Stimulated activated CD8-positive, alpha-beta memory T cell treated with anti-CD3 and anti-CD28 coated beads, Interleukin-7, amount 100 ng/mL, for 4 hours (primary cell): ENCODE measurements around the gene SCN8A.

Source experiments
- DNase-seq, 2 donors: peaks; one replicate each; pipeline ENCODE4 v3.0.0-alpha.2; 2020; ENCODE audit warnings: low read depth in 2 of 2

SCN8A gene

DNA sequence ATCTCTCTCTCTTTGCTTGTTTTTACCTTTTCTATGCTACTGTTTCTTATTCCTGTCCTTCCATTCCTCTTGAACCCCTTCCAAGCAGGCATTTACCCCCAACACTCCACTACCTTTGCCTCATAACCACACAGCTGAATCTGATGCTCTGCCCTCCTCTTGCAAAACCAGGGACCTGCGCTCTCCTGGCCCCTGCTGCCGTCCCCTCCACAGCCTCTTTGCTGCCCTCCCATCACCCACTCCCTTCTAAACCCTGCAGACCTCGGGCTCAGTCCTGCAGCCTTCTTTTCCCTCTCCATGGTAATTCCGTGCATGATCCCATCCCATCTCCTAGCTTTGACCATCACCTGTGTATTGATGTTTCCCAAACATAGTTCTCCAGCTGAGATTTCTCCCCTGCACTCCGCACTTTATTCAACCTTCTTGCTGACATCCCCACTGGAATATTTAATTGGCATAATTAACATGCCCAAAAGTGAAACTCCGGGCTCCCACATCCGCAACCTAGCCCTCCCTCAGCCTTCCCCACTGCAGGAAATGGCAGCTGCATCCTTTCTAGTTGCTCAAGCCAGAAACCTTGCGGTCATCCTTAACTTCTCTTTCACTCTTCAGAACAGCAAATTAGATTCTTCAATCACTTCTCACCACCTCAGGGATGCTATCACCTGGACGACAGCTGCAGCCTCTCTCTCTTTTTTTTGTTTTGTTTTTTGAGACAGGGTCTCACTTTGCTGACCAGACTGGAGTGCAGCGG lies 241.5 kb downstream of the SCN8A start:
- no peak for DNase-seq

DNA sequence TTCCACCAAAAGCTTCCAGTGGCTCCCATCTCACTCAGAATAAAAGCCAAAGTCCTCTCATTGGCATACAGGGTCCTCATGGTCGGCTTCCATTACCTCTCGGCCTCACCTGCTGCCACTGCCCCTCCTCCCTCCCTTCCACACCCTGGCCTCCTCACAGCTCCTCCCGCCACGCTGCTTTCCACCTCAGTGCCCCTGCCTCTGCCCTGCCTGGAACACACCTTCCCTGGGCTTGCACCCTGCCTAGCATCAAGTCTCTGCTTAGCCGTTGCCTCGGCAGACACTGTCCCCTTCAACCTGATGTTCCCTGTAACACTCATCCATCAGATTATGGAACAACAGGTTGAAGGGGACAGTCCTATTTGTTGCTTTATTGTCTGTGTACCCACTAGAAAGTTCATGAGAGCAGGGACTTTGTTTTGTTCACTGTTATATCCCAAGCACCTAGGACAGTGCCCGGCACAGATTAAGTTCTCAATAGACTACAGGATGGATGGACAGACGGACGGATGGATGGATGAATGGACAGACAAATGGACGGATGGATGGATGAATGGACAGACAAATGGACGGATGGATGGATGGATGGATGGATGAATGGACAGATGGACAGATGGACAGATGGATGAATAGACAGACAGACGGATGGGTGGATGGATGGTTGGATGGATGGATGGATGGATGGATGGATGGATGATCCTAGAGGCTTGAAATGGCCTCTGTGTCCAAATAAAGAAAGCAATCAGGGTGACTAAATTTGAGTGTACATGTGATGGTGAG lies 242.6 kb downstream of the SCN8A start:
- no peak for DNase-seq

DNA sequence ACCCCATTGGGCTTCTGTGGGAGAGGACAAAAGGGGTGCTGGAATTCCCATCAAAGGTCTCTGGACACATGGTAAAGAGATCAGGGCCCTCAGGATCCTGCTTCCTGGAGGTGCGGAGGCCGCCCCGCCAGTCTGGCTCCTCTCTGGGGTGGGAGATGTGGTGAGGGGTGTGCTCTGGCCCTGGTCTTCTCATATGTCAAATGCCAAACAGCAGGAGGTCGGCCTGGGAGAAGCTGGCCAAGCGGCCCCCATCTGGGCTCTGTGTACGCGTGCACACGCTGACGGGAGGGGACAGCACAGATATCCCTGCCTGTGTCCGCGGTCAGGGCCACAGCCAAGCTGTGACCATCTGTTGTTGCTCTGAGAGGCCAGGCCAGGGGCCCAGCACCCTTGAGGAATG lies 243.4 kb downstream of the SCN8A start:
- DNase-seq: no peak

DNA sequence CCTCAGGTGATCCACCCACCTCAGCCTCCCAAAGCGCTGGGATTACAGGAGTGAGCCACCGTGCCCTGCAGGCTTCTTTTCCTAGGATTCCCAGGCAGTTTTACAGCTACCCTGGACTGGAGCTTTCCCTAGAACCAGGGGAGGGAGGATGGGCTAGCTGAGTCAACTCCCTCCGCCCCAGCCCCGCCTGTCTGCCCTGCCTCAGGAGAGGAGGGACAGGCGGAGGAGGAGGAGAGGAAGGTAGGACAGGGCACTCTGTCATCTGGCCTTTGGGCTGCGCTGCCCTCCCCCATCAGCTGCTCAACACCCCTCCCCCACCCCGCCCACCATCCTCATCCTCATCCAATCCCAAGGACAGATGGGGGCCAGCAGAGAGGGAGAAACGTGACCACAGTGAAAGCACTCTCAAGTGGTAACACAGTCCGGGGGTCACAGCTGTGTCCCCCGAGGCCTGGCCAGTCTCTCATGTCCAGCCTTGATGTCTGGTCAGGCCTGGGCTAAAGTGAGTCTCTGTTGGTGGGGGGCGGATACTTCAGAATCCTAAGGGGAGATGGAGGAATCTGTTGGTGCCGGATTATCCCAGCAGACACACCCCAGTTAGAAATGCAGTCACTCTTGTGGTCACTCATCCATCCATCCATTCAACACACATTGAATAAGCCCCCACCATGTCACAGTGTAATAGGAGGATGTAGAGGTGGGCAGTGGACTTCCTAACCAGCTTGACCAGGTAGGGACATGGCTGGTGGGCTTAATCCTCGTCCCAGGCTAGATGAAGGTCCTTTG lies 245.2 kb downstream of the SCN8A start:
- DNase-seq: no peak

DNA sequence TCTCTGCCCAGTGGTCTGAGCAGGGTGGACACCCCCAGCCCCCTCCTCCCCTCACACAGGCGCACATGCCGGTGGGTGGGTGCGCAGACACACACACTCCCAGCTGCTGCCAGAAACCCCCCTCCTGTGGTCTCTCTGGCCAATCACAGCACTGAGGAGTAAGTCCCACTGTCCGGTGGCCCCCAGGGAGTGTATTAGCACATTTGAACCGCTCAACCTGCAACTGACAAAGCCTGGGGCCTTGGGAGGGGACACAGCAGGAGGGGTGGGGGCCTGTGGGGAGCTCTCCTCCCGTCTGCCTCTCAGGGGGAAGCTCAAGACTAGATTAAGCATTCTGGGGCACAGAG lies 245.8 kb downstream of the SCN8A start:
- no peak for DNase-seq

DNA sequence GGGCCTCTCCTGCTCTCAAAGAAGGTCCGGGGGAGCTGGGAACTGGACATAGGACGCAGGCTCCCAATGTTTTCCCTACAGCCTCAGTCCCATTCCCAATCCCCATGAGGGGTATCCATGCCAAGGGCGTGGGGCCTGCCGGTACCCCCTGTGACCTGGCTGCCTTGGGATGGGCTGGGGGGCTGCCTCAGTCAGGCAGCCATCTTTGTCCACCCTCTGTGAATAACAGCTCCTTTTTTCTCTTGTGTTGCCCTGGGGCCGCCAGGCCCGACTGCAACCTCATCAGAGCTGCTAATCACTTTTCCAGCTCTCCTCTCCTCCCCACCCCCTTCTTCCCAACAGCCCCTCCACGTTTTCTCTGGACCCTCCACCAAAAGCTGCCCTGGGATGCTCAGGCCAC lies 246.3 kb downstream of the SCN8A start:
- DNase-seq: no peak

DNA sequence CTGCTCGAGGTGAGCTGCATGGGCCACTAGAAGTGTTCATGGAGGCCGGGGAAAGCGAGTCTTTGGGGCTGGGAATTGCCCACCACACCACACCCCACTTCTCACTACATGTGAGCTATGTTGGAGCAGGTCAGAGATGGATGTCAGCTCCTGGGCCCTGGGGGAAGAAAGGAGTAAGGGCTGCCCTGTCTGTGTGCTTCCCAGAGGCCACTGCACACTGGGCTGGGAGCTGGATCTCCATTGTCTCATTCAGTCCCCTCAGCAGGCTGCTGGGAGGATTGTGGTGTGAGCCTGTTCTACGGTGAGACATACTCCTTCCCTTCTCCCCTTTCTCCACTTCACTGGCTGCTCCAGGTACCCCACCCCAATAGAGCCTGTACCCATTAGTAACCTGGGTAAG lies 247.0 kb downstream of the SCN8A start:
- DNase-seq: no peak

DNA sequence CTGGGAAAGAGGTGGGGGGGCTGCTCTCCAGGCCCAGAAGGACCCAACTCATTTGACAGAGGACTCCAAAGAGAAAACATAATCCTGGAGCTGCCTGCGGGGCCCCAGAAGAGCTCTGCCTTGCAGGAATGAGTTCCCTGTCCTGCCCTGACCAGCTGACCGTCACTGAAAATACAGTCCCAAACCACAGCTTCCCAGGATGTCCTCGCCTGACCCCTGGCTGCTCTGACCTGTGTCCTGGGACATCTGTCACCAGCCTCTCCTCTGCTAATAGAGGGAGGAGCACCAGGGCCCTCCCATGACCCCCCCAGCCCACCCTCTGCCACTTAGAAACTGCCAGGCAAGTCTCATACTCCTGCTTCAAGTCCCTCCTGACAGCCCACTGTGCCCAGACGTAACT lies 247.7 kb downstream of the SCN8A start:
- no peak for DNase-seq

DNA sequence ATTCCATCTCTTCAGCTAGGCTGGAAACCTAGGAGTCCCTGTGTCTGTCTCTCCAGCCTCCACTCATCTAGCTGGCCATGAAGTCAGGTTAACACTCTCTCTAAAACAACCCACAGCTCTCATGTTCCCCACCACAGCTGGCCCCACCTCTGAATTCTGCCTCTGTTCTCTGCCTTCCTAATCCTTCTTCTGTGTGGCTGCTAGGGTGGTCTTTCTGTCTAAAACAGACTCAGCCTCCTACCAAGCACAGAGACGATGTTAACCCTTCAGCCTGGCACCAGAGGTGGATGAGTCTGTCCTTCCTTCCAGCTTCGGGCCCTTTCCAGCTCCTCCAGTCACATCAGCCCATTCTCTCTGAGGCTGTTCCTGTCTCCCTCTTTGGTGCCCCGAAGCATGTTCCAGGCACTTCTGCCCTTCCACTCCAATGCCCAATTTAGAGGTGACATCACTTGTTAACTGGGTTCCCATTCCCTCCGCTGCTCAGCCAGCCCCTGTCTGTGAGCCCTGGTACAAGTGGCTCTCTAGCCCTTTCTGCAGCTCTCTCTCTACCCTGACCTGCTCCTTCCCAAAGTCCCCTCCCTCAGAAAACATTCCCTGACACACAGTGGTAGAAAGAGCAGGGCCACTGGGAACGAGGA lies 248.4 kb downstream of the SCN8A start:
- DNase-seq: no peak

DNA sequence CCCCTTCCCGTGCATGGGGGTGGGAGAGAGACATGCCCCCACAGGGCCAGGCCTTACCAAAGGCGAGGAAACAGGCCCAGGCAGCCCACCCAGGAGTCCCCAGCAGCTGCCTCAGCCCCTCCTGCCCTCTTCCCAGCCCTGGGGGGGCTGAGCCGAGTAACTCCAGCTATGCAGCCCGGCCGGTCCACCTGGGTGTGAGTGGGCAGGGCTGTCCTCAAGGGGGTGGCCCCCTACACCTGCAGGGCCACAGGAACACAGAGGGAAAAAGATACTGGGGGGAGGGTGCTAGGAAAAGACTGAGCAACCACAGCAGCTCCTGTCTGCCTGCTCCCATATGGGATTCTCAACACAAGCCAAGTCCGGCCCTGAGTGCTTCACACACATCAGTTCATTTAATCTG lies 249.9 kb downstream of the SCN8A start:
- DNase-seq: no peak

DNA sequence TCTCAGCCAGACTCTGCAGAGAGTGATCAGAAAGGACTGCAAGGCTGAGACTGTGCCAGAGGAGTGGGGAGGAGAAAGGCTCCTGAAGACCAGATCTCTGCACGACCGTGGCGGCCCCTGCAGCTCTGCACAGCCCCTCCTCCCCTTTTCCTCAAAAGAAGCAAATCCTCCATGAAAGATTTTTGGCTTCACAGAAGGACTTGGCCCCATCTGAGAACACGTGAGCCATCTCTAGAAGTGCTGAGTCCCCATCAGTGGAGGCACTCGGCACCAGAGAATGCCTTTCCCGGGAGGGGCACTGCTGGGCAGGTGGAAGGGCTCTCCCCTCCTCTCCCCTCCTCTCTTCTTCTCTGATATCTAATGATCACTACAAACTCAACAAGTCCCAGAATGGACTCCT lies 250.7 kb downstream of the SCN8A start:
- no peak for DNase-seq

DNA sequence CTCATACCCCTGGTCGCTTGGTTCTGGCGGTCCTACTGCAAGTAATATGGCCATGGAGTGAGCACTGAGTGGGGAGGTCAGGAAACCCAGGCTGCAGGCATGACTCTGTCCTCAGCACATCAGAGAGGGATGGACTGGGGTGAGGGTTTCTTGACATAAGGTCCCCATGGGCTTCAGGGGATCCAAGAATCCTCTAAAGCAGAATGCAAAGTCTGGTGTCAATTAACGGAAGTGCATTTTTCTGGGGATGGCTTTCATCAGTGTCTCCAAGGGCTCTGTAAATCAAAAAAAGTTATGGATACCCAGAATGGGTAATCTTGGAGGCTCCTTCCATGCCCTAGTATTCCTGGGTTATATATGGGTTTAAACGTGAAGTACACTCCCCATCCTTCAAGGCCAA lies 253.8 kb downstream of the SCN8A start:
- no peak for DNase-seq

DNA sequence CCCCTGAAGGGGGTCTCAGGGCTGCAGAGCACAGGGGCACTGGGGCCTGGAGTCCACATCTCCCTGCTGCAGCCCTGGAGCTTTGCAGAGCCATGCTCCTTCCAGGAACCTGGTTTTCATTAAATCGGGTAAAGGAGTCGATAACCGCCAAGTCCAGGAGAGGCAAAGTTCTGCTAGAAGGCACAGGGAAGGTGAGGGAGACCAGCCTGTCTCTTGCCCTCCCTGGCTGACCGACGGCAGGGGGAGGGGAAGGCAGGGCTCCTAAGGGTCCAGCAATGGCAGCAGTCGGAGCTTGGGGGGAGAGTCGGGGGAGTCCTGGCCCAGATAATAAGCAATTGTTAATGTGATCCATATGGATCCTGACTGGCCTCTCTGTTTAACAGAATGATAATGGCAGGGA lies 254.4 kb downstream of the SCN8A start:
- DNase-seq: no peak

DNA sequence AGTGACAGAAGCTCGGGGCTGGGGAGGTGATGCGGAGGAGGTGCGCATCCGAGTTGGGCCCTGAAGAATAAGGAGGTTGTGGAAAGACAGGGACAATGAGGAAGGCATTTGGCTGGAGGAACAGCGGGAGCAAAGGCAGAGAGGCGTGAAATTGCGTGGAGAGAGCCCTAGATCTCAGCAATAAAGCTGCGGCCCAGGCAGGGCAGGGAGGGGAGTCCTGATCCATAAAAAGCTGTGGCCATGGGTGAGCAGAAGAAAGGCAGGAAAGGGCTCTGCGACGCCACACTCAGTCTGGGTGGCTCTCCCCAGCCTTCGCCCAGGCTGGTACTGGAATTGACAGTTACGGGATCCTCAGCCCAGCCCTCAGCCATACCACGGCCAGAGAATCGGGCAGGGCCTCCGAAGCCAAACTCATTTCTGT lies 255.2 kb downstream of the SCN8A start:
- DNase-seq: no peak

DNA sequence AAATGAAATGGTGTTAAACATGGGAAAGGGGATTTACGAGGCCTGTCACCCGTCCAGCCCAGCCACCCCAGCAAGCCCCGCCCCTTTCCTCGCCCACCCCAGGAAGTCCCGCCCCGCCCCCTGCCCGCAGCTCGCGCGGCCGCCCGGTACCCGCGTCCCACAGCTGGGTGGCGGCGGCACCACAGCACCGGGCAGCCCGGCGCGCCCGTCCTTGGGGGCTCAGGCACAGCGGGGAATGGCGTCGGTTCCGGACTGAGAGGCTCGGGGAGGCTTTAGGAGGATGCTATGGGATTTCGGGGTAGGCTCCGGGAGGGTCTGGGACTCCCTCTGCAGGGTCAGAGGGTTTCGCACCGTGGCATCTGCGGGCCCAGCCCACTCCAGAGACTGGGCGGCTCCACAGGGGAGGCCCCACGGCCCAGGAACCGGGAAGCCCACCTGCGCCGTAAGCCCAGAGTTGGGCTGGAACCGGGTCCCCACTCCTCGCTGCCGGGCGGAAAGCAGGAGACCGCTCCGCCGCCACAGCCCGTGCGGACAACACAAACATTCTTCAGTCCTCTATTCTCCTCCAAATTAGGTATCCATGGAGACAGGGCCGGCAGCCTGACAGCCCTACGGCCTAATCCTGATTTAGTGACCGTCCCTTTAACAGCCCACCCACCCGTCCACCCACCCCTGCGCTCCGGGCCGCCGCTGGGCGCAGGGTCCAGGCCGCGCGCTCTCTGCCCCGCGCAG lies 256.0 kb downstream of the SCN8A start:
- DNase-seq: peak in 1 of 2 donors; percentile 41

DNA sequence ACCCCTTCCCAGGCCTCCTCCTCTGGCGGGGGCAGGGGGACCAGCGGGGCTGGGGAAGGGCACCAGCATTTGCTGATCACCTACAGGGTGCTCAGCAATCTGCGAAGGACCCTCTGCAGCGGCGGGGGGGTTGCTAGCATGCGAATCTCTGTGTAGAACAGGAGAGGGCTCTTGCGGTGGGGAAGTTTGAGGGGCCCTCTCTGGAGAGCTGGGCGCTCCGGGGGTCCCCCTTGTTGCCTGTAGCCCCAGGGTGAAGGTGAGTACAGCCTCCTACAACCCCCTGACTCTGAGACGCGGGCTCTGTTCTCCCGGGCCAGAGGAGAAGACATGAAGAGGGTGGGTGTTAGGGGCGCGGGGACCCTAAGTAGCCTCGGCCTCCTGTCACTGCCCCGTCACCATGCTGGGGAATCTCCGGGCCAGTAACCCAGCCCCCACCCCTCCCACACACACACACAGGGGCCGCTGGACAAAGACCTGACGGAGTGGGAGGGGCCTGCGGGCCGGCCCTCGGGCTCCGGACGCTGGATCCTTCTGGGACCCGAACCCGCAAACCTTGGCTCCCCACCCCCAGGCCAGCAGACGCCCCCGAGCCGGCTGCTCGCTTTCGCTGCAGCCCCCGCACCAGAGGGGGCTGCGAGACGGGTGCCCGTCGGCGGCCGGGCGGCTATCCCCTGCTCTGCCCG lies 256.8 kb downstream of the SCN8A start:
- DNase-seq: no peak

DNA sequence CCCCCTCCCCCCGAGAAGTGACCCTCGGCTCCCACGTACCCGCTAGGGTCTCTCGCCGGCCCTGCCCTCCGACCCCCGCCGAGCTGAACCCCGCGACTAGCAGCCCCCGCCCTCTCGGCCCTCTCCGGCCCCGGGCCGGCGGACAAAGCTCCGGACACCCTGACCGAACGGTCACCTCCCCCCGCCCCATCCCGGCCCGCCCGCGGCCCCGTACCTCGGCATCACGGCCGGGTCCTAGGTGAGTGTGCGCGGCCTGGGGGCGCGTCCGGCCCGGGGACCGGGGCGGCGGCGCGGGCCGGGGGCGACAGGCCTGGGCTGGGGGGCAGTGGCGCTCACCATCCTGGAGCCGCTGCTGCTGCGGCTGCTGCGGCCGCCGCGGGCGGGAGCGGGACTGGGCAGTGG lies 257.3 kb downstream of the SCN8A start, which contains the start of gene FIGNL2:
TSS of gene FIGNL2 (minus strand) at position 393 of the 402 bp plus-strand sequence. CDS start 26,305 bp downstream, outside the sequence.
- DNase-seq: no peak

DNA sequence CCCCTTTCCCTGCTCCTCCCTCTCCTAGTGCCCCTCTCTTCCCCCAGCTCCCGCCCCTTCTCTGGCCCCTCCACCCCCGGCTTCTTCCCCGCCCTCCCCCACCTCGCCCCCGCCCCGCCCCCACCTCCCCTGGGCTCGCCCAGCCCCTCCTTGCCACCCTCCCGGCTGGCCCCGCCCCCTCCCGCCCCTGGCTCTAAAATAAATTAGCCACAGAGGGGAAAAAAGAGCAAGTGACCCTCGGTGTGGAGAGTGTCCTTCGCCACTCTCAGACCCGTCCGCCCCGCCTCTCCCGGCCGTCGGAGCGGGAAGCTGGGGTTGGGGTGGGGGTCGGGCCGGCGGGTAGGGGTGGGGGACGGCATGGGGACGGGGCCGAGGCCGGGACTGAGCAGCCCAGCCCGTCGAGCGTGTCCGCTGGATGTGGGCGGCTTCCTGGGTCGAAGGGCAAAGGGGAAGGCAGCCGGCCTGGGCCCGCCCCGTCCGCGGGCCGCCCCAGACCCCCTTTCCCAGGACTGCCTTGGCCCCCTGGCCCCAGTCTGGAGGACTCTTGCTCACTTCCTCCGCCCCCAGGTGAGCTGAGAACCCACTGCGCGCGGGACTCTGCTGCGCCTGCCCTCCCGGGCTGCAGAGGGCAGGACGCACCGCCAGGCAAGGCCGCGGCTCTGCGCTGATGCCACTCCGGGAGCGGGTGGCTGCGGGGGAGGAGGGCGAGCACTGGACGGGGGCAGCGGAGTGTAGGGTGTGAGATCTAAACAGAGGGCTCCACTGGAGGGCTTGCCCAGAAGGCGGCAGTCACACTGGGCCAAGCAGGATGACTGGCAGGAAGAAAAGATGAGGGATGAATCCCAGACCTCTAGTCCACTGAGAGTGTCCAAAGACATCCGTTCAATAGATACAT lies 258.1 kb downstream of the SCN8A start:
- no peak for DNase-seq

DNA sequence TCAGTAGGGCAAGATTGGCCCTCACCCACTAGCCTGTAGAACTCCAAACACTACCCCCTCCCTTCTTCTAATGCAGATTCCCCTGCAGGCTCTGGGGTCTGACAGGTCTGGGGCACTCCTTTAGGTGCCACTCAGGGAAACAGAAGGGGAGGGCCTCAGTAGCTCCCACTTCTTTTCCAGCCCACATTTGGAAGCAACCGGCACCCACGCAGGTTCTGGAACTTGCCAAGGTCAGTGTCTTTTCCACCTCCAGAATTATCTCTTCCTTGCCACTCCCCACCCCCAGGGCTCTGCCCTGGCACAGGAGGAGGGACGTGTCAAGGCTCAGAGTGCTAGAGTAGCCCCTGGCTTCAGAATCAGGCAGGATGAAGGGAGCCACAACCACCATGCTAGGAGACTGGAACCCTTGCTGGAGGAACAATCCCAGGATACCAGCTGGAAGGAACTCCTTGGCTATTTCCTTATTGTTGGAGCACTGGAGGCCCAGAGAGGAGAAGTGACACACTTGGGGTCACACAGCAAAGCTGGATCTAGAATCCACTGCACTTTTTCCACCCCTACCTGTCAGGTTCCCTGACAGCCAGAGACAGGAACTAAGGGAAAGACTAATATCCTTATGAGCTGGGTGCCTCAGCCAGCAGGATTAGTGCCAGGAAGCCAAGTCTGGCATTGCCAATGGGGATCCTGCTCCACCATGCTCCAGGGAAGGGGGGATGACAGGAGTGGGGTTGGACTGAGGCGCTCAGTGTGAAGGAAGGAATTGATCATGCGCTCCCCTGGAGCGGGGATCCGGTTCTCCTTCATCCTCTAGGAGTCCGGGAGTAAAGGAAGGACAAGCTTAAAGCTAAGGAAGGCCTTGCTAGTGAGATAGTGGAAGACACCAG lies 259.3 kb downstream of the SCN8A start:
- DNase-seq: no peak
